Liver (tissue), 3 donors: ENCODE data around the gene PKNOX1.

ENCODE experiments used
- ATF3 ChIP-seq: IDR thresholded peaks from 2 replicates; pipeline ENCODE4 v1.6.1; 2016; ENCODE audit warnings: antibody characterized with exemption
- CTCF ChIP-seq: fragments of 150-350 bp; IDR thresholded peaks from 2 replicates; pipeline ENCODE4 v1.5.1; 2017; ENCODE audit warnings: improper control_type of control experiment, low read depth, low read length; ENCODE audit not compliant: missing input control
- MAX ChIP-seq: IDR thresholded peaks from 2 replicates; pipeline ENCODE4 v1.6.1; 2016; ENCODE audit warnings: antibody characterized with exemption
- NR2F2 ChIP-seq: IDR thresholded peaks from 2 replicates; pipeline ENCODE4 v1.6.1; 2016; ENCODE audit warnings: antibody characterized with exemption
- RAD21 ChIP-seq, 2 donors: IDR thresholded peaks; 2 replicates each; pipeline ENCODE4 v1.6.1; 2016; ENCODE audit warnings: antibody characterized with exemption in 2 of 2, mild to moderate bottlenecking in 2 of 2
- REST ChIP-seq: IDR thresholded peaks from 2 replicates; pipeline ENCODE4 v1.6.1; 2016; ENCODE audit warnings: antibody characterized with exemption, mild to moderate bottlenecking
- TAF1 ChIP-seq: conservative IDR thresholded peaks from 2 replicates; pipeline ENCODE4 v1.6.1; 2016; ENCODE audit warnings: antibody characterized with exemption, mild to moderate bottlenecking
- donor health status: healthy.
- donor health status: healthy.

- TF ChIP-seq RAD21 (IDR thresholded peaks at IDR 0.05) (no peak), CTCF (no peak), TAF1 (no peak), MAX (no peak), ATF3 (no peak), REST (no peak), NR2F2 (no peak)
These were observed 14.0 kb downstream of the PKNOX1 start for GRCh38 chr21:42988236-42988965.
